HepG2 (cell line): ENCODE results near the gene EYA2. TPM values are rescaled to one million over a fixed set of nuclear protein-coding genes. Genes with fewer than 3 reads are reported as not detected.

Experiments used
- DPF2 ChIP-seq: sonication (generic); formaldehyde crosslinking; IDR thresholded peaks from 2 replicates; pipeline ENCODE4 v1.4.0; 2020; ENCODE audit warnings: mild to moderate bottlenecking, low read depth, missing genetic modification reagents, borderline replicate concordance
- FOXA1 ChIP-seq, 2 experiments: fragments of 450-650 bp in 1 of 2; sonication (generic) in 1 of 2; formaldehyde crosslinking in 1 of 2; IDR thresholded peaks; 2 replicates each; pipeline versions ENCODE4 v1.4.0 to v1.6.1; 2016 to 2020; ENCODE audit warnings: missing genetic modification reagents in 1 of 2
- IRF9 ChIP-seq: sonication (generic); formaldehyde crosslinking; IDR thresholded peaks from 2 replicates; pipeline ENCODE4 v1.8.0; 2022; ENCODE audit warnings: missing genetic modification reagents, mild to moderate bottlenecking, borderline replicate concordance
- KAT7 ChIP-seq: IDR thresholded peaks from 2 replicates; pipeline ENCODE4 v1.6.1; 2018; ENCODE audit warnings: borderline replicate concordance, missing compliant biosample characterization
- MEF2D ChIP-seq: sonication (generic); formaldehyde crosslinking; IDR thresholded peaks from 2 replicates; pipeline ENCODE4 v1.5.1; 2020; ENCODE audit warnings: mild to moderate bottlenecking, missing genetic modification reagents
- MTA3 ChIP-seq: sonication (generic); formaldehyde crosslinking; IDR thresholded peaks from 2 replicates; pipeline ENCODE4 v1.4.0; 2020; ENCODE audit warnings: missing genetic modification reagents
- THAP9 ChIP-seq: sonication (generic); formaldehyde crosslinking; IDR thresholded peaks from 2 replicates; pipeline ENCODE4; 2020; ENCODE audit warnings: missing genetic modification reagents, mild to moderate bottlenecking, borderline replicate concordance
- U2AF2 ChIP-seq: fragments of 200-400 bp; formaldehyde crosslinking; IDR thresholded peaks from 2 replicates; pipeline ENCODE4 v1.6.1; 2017; ENCODE audit warnings: low read depth, mild to moderate bottlenecking, low read length
- ZNF646 ChIP-seq: sonication (generic); formaldehyde crosslinking; IDR thresholded peaks from 2 replicates; pipeline ENCODE4 v1.9.0; 2021; ENCODE audit warnings: mild to moderate bottlenecking, missing genetic modification reagents
- ZXDC ChIP-seq: sonication (generic); formaldehyde crosslinking; IDR thresholded peaks from 2 replicates; pipeline ENCODE4 v1.5.0; 2020; ENCODE audit warnings: mild to moderate bottlenecking, missing genetic modification reagents
- polyA plus RNA-seq, 8 experiments: library from polyadenylated mRNA; depleted of rRNA in 3 of 8; stranded (reverse) in 7 of 8; unstranded in 1 of 8; fragments of >200 nt; fragmentation: Illumina TruSeq in 4 of 8; extraction: Trizol in 4 of 8; gene quantifications; 2 replicates each; pipeline versions ENCODE4 v1.2.1 to v1.2.3, GENCODE V29; 2011 to 2016; ENCODE audit warnings: low read depth in 4 of 8, missing spikeins in 1 of 8, mixed read lengths in 1 of 8; ENCODE audit not compliant: insufficient read depth in 1 of 8
- total RNA-seq, 5 experiments: library from RNA; depleted of rRNA; stranded (reverse); fragments of >200 nt; fragmentation: Illumina TruSeq; extraction: Trizol; gene quantifications; 2 replicates each; pipeline ENCODE4 v1.2.3, GENCODE V29; 2016; ENCODE audit warnings: low read depth in 1 of 5

The EYA2 gene
- total and polyA plus RNA-seq, 2 of the 13 experiments (the other 11 are each of a cell fraction or from before 2014, with no cell fraction given), result not detected

GRCh38 chr20:47196091-47197081 lies 301.7 kb downstream of the EYA2 start (continued):
- TF ChIP-seq IRF9 (peak; percentile 87; the same call in 1 of the 2 replicates), FOXA1 (IDR thresholded peaks at IDR 0.05) (no peak), FOXA1 (CRISPR knock-in tag; IDR thresholded peaks at IDR 0.05) (0 out of 2 replicates have a peak, but pooled peaks have one; percentile 2), ZXDC (CRISPR knock-in tag) (no peak; the same call in 1 of the 2 replicates), THAP9 (CRISPR knock-in tag) (peak; percentile 8; the same call in 1 of the 2 replicates), ZNF646 (CRISPR knock-in tag) (no peak), MEF2D (CRISPR knock-in tag) (peak; percentile 59), U2AF2 (no peak), MTA3 (CRISPR knock-in tag) (no peak), DPF2 (no peak), KAT7 (CRISPR knock-in tag) (no peak)
